Fibroblast of villous mesenchyme (primary cell): ENCODE measurements around the gene COL13A1. TPM values are rescaled to one million over a fixed set of nuclear protein-coding genes. Genes with fewer than 3 reads are reported as not detected.
A peak's percentile ranks its signal among the peaks of the same experiment; 100 is the strongest.

Experiments used
- DNase-seq: peaks from one replicate; pipeline ENCODE4 v3.0.0-alpha.2; 2010; ENCODE audit warnings: low read depth
- H3K4me3 ChIP-seq: 2 replicates; pipeline ENCODE4 v1.5.1; 2011; ENCODE audit warnings: low read depth, mild to moderate bottlenecking, low read length
- total RNA-seq: library from RNA; depleted of rRNA; stranded (reverse); fragments of >200 nt; gene quantifications from 2 replicates; pipeline ENCODE4 v1.2.3, GENCODE V29; 2012
- TF ChIP-seq, protein P1 (sequence below): IDR thresholded peaks from 2 replicates; pipeline ENCODE4 v1.5.1; 2012; ENCODE audit warnings: low read depth, mild to moderate bottlenecking, low read length; ENCODE audit not compliant: insufficient read depth

COL13A1 gene
- total RNA-seq, 1 donor: 3.5 TPM

DNA sequence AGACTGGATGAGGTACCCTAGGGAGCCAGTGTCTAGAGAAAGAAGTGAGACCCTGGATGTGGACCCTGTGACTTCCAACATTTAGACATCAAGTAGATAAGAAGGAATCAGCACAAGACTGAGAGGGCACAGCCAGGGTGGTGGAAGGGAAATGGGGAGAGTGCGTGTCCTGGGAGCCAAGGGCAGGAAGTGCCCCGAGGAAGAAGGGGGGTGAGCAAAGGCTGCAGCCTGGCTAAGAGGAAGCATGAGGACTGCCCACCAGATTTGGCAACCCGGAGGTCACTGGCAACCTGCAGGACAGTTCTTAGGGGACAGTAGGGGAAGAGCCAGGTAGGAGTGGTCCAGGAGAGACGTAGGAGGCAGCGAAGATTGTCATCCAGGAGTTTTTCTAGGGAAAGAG is 14.8 kb downstream of the COL13A1 start:
- TF ChIP-seq, protein P1, sequence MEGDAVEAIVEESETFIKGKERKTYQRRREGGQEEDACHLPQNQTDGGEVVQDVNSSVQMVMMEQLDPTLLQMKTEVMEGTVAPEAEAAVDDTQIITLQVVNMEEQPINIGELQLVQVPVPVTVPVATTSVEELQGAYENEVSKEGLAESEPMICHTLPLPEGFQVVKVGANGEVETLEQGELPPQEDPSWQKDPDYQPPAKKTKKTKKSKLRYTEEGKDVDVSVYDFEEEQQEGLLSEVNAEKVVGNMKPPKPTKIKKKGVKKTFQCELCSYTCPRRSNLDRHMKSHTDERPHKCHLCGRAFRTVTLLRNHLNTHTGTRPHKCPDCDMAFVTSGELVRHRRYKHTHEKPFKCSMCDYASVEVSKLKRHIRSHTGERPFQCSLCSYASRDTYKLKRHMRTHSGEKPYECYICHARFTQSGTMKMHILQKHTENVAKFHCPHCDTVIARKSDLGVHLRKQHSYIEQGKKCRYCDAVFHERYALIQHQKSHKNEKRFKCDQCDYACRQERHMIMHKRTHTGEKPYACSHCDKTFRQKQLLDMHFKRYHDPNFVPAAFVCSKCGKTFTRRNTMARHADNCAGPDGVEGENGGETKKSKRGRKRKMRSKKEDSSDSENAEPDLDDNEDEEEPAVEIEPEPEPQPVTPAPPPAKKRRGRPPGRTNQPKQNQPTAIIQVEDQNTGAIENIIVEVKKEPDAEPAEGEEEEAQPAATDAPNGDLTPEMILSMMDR: no peak
- H3K4me3 ChIP-seq: no peak overlapping the region
- no peak for DNase-seq

DNA sequence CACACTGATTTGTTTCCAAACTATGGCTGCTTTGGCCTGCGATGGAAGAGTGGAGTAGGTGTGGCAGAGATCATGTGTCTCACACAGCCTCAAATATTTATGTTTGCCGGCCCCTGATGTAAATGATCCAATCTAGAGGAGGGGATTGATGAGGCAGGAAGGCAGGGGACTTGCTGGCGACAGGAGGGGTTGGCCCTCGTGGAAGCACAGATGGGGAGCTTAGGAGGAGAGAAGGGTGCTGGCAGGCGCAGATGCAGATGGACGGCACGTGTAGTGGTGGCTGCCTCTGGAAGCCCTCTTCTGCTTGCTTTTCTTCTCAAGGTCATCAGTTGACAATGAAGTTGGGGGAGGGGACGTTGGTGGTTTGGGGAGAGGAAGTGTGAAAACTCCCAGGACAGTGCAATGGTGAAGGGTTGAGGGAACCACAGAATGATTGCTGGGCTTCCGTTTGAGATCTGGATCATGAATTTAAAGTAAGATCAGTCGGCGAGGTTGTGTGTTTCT is 15.4 kb downstream of the COL13A1 start:
- H3K4me3 ChIP-seq: no peak overlapping the region
- no peak for DNase-seq
- TF ChIP-seq, protein P1: no peak

DNA sequence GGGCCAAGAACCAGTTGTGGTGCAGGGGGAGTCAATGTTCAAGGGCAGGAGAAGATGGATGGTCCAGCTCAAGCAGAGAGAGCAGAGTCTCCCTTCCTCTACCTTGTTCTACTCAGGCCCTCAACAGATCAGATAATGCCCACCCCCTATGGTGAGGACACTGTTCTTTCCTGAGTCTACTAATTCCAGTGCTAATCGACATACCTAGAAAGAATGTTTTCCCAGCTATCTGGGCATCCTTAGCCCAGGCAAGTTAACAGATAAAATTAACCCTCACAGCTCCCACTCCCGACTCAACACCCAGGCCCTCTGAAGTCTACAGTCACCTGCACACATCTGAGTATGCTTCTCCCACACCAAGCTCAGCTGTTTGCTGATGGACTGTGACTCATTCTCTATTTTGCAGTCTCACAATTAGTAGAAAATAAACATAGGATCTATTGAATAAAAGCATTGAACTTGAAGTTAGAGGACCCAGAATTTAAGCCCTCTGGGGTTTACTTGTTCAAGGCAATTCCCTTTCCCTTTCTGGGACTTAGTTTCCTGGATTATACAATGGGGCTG is 17.1 kb downstream of the COL13A1 start:
- no peak overlapping the region for H3K4me3 ChIP-seq
- DNase-seq: no peak
- TF ChIP-seq, protein P1: no peak

DNA sequence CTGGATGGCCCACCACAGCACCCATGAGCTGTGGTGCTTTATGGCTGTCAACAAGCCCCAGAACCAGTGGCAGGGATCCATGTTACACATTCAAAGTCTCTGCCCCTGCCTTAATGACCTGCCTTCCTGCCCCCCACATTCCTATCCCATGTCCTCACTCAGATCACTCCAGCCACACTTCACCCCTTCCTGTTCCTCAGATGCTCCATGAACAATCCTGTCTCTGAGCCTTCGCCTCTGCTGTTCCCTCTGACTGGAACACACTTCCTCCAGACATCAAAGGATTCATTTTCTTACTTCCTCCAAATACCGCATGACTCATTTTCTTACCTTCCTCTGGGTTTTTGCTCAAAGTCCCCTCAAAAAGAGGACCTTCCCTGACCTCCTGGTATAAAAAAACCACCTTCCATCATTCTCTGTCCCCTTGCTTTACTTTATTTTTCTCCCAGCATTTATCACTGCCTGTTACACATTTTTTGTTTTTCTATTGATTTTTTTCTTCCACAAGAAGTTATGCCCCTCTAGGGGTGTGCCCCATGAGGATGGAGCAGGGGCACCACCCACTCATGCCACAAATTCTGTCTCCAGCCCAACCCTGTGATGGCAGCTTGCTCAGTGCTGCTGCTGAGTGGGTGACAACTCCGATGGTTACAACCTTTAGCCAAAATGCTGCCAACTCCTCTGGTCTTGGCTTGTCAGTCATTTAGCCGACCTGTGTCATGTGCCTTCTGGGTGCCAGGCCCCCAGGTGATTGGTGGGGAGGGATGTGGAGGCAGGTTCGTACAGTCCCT is 18.2 kb downstream of the COL13A1 start:
- no peak overlapping the region for H3K4me3 ChIP-seq
- TF ChIP-seq, protein P1: no peak
- DNase-seq: peak; percentile 17

DNA sequence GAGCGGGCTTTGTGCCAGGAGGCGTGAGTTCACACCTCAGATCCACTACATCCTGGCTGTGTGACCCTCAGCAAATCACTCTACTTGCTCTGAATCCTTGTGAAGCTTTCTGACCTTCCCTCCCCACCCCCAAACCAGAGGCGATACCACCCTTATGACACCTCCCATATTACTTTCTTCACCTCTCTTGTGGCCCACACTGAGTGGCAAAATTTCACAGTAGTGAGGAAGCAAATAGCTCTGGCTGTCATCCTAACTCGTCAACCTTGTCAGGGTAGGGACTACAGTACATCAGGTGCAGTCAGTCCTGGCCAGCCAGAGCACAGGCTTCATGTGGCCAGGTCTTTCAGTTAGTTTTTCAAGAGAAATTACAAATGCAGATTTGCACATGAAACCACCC is 19.1 kb downstream of the COL13A1 start:
- no peak for DNase-seq
- TF ChIP-seq, protein P1: no peak
- H3K4me3 ChIP-seq: no peak overlapping the region

DNA sequence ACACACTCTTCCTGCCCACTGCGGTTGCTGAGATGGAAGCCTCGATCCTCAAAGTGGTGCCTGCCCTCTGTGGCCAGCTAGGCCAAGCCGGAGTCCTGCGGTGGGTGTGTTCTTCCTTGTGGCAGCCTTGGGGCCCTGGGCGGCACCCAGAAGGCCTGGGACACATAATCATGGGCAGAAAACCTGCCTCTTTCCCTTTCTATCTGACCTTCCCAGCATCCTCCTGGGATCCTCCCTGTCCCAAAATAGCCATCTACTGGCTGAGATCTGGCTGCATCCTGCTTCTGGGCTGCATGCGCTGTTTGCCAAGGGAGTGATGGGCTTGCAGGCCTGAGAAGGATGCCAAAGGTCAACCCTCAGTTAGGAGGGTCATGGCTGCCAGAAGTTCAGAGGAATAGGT is 23.9 kb downstream of the COL13A1 start:
- H3K4me3 ChIP-seq: no peak overlapping the region
- no peak for DNase-seq
- TF ChIP-seq, protein P1: no peak
